Stimulated activated CD4-positive, alpha-beta T cell treated with anti-CD3 and anti-CD28 coated beads, Interleukin-4, amount 100 ng/mL, for 1 hour (primary cell): ENCODE data around the gene MICU2.
"Not testable (repeated sequence)": the region's sequence is repeated elsewhere in the genome, so short reads cannot be mapped to it uniquely, and the experiment has no call there.

Experiments used
- DNase-seq: peaks from one replicate; pipeline ENCODE4 v3.0.0-alpha.2; 2020

MICU2 gene

DNA sequence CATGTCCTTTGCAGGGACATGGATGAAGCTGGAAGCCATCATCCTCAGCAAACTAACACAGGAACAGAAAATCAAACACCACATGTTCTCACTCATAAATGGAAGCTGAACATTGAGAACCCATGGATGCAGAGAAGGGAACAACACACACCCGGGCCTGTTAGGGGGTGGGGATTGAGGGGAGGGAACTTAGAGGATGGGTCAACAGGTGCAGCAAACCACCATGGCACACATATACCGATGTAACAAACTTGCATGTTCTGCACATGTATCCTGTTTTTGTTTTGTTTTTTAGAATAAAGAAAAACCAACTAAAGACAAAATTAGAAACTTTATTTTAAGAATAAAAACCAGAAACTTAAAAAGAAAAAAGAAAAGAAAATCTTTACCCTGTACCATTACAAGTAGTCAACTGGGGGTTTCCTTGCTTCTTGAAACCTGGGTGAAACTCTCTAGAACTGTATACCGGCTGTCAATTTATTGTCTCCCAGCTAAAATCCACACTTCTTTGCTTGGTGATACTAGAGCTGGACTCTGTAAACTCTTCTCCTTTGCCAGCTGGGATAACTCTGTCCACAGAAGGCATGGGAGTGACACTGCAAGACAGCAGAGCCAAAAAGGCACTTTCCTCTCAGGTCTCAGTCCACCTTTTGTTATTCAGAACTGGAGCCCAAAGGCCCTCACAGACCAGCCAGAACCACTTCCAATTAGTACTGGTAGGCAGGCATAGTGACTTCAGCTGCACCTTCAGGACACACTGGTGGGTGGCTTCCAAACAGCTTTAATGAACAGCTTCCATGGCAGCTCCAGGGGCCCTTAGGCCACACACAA is 9.0 kb downstream of the MICU2 start:
- no peak for DNase-seq

- DNase-seq, result not testable (repeated sequence)
Measured at GRCh38 chr13:21590665-21591456, 13.1 kb downstream of the MICU2 start.

- DNase-seq, result no peak
Measured at GRCh38 chr13:21590231-21590630, 13.7 kb downstream of the MICU2 start.

DNA sequence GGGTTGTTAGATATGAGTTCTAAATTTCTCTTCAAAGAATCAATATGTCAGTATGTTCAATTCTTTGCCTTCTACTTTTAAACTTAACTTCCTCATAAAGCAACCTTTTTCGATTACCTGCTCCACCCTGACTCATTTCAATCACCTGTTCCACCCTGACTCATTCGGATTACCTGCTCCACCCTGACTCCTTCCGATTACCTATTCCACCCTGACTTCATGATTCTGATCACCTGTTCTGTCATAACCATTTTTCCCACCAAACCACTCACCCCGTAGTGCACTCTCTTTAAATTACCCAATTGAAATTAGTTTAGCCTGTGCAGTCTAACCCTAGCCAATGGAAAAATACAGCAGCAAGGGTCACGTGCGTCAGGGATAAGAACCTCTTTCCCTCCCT is 14.5 kb downstream of the MICU2 start:
- DNase-seq, result not testable (repeated sequence)

DNA sequence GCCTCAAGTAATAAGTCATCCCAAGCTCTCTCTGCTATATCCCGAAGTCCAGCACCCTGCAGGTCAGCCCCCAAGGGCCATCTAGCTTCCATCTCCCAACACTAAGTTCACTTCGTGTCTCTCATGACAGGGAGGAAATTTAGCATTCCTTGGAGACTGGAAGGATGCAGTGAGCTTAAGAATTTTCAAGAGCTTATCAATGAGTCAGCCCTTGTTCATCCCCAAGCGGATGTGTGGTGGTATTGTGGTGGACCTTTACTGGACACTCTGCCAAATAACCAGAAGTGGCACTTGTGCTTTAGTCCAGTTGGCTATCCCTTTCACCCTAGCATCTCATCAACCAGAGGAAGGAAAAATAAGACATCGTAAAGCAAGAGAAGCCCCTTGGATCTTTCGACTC is 15.6 kb downstream of the MICU2 start:
- not testable (repeated sequence) for DNase-seq

DNA sequence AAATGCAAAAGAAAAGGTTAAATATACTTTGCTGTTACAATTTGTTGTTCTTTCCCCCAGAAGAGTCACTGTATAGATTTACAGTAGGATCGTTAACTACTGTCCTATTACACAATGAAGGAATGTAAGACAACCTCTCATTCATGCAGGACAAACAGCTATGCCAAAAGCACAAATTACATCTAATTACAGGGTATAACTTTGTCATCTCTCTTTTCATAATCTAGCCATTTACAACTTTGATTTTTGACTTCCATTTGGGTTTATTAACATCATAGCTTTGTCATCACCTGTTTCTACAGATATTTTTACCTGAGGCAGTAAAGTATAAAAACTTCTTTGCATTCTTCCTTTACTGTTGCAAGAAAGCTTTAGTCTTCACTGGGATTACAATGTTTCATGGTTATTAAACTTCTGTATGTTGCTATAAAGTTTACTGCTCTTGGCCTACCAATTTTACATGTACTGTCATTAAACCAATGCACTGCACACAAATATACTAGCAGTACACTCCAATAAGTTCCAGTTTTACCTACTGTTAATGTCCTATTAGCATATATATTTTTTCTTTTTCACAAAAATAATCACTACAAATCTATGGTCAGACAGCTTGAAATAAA is 18.9 kb downstream of the MICU2 start:
- DNase-seq, result no peak

DNA sequence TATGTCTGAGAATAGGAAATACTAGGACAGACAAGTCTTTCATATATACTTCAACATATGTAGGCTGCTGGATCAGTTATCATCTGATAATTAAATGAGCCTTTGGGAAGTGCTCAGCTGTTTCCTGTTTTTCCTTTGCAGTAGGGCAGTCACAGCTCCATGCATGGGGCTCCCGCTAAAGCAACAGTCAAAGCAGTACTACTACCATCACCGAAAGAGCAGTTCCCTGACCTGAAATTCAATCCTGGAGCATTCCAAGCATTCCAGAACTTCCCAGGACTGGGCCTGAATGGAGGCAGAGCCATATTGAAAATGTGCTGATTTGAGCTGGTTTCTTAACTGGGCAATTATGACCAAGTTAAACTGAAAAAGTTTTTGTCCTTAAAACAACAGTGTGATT is 20.5 kb downstream of the MICU2 start:
- no peak for DNase-seq

DNA sequence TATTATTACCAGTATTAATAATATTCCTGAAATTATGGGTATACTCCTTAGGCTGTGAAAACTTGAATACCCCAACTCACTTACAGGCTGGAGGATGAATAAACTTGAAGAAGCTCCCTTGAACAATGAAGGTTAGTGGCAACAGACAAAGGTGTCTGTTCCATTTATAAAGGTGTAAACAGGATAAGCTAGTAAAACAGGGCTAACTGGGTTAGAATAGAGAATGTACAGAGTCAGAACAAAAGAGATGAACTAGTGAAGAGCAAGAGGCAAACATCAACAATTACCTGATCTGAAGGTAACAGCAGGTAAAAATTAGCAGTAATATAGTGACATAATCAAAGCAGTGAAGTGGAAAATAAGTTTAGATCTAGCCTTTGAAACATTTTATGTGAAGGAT is 23.2 kb downstream of the MICU2 start:
- no peak for DNase-seq

DNA sequence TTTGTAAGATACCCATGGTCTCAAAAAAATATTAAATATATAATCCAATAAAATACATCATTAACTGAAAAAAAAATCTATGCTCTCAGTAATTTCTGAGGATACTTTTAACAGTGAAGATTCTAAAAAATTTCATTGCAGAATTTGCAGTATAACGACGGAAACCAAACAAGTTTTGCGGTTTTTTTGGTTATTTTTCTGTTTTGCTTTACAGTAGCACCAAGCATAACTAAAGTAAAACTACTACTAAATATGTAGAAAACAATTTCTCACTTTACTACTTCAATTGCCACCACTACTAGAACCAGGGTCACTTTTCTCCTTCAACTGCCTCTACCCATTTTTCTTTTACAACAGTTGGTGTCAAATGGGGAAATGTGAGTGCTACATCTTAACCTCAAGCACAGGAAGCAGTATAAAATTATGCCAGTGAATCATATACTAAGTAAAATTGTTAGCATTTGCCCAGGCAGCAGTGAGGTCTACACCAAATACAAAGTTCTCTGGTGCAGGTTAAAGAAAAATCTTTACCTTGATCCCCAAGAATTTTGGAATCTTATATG is 24.1 kb downstream of the MICU2 start:
- DNase-seq, result no peak

GRCh38 chr13:21578748-21579147 is 25.2 kb downstream of the MICU2 start:
- DNase-seq, result no peak

DNA sequence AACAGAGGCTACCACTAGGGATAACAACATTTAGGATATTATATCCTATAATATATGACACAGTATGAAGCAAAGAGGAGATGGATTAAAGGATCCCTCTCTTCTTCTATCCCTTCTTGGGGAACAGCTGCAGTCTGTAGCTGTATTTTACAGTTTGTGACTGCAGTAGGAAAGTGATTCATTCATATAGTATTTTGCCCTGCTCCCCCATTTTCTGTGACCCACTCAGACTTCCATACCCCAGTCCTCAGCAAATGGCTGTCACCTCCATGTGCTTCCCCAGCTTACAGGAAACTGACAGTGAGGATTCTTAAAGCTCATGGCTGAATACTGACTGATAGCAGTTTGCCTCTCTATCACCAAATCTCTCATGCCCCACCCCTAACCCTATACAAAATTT is 27.5 kb downstream of the MICU2 start:
- DNase-seq, result no peak

- no peak for DNase-seq
Measured at GRCh38 chr13:21573920-21574712, 29.9 kb downstream of the MICU2 start.

GRCh38 chr13:21569686-21570085 is 34.3 kb downstream of the MICU2 start:
- DNase-seq, result no peak

GRCh38 chr13:21568854-21569253 is 35.1 kb downstream of the MICU2 start:
- no peak for DNase-seq

DNA sequence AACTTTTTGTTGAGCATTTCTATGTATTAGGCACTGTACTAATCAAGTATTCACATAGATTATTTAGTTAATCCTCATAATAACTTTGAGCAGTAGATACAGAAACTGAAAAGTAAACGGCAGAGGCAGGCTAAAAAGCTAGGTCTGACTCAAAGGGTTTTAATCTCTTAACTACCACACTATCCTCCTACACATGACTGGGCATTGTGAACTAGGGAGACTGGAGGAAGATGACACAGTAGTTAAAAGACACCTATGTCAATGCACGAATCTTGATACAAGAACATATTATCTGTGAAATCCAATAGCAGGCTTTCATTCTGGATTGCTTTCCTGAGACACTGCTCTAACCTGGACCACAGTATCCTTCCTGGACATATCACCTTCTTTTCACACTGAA is 36.3 kb downstream of the MICU2 start:
- DNase-seq, result no peak

DNA sequence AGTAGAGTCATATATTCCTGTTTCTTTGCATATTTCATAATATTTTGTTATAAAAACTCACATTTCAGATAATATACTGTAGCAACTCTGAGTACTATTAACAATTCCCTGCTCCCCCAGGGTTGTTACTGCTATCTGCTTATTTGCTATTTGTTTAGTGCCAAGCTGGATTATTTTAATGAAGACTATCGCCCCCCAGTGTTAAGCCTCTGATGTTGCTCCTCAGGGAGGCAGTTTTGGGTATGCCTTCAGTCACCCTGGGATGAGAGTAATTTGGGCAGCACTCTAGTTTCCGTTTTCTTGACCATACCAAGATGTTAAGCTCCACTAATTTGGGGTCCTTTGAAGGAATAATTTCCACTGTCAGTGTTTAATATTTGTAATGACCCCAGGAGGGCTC is 46.0 kb downstream of the MICU2 start:
- DNase-seq, result no peak

GRCh38 chr13:21556051-21556450 is 47.9 kb downstream of the MICU2 start:
- no peak for DNase-seq

GRCh38 chr13:21553261-21553660 is 50.7 kb downstream of the MICU2 start:
- not testable (repeated sequence) for DNase-seq

- DNase-seq, result no peak
Measured at GRCh38 chr13:21550918-21551317, 53.1 kb downstream of the MICU2 start.

- DNase-seq, result no peak
Measured at GRCh38 chr13:21549633-21550032, 54.3 kb downstream of the MICU2 start.

GRCh38 chr13:21548577-21548976 is 55.4 kb downstream of the MICU2 start:
- no peak for DNase-seq

GRCh38 chr13:21546372-21546771 is 57.6 kb downstream of the MICU2 start:
- no peak for DNase-seq

DNA sequence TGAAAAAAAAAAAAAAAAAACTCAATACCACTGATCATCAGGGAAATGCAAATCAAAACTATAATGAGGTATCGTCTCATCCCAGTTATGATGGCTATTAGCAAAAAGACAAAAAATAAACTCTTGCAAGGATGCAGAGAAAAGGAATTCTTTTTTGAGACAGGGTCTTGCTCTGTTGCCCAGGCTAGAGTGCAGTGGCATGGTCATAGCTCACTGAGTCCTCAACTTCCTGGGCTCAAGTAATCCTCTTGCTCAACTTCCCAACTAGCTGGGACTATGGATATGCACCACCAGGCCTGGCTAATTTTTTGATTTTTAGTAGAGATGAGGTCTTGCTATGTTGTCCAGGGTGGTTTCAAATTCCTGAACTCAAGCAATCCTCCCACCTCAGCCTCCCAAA is 59.5 kb downstream of the MICU2 start:
- DNase-seq, result no peak
